Neuronal stem cell (in vitro differentiated cells): ENCODE results near the gene CFAP54.

Experiments used
- DNase-seq: peaks from one replicate; pipeline ENCODE4 v3.0.0-alpha.2; 2013; ENCODE audit warnings: low spot score
- H2AFZ ChIP-seq: one replicate; pipeline ENCODE4 v1.6.1; 2013; ENCODE audit warnings: mild to moderate bottlenecking, low read length, inconsistent platforms
- H2AK5ac ChIP-seq: 2 replicates; pipeline ENCODE4 v1.6.1; 2013; ENCODE audit warnings: low read depth, mild to moderate bottlenecking, inconsistent platforms, low read length, moderate library complexity, mixed read lengths
- H2BK120ac ChIP-seq: 2 replicates; pipeline ENCODE4 v1.6.1; 2013; ENCODE audit warnings: low read depth, mild to moderate bottlenecking, inconsistent platforms, low read length, moderate library complexity, mixed read lengths
- H2BK12ac ChIP-seq: one replicate; pipeline ENCODE4 v1.6.1; 2013; ENCODE audit warnings: low read length, inconsistent platforms
- H2BK15ac ChIP-seq: 2 replicates; pipeline ENCODE4 v1.6.1; 2013; ENCODE audit warnings: mild to moderate bottlenecking, low read length, inconsistent platforms, mixed read lengths
- H2BK5ac ChIP-seq: one replicate; pipeline ENCODE4 v1.6.1; 2013; ENCODE audit warnings: inconsistent platforms, mild to moderate bottlenecking, low read length, moderate library complexity
- H3K14ac ChIP-seq: one replicate; pipeline ENCODE4 v1.6.1; 2013; ENCODE audit warnings: low read length, inconsistent platforms
- H3K18ac ChIP-seq: 2 replicates; pipeline ENCODE4 v1.6.1; 2013; ENCODE audit warnings: low read length, inconsistent platforms
- H3K23ac ChIP-seq: 2 replicates; pipeline ENCODE4 v1.6.1; 2013; ENCODE audit warnings: low read depth, mild to moderate bottlenecking, mixed read lengths, low read length, inconsistent platforms; ENCODE audit not compliant: poor library complexity
- H3K27ac ChIP-seq: replicated peaks from 3 replicates; pipeline ENCODE4 v1.5.1; 2013; ENCODE audit warnings: low read length, inconsistent platforms
- H3K27me3 ChIP-seq, 3 experiments: 2 replicates each; pipeline ENCODE4 v1.6.1; 2013; ENCODE audit warnings: low read length in 3 of 3, mild to moderate bottlenecking in 2 of 3, inconsistent platforms in 1 of 3, low read depth in 1 of 3, mixed read lengths in 1 of 3, moderate library complexity in 1 of 3; ENCODE audit not compliant: control insufficient read depth in 3 of 3, insufficient read depth in 3 of 3
- H3K36me3 ChIP-seq, 2 donors: replicated peaks in 1 of 2; 2 replicates each; pipeline ENCODE4 v1.6.1; 2013; ENCODE audit warnings: low read length in 2 of 2; ENCODE audit not compliant: control insufficient read depth in 2 of 2, insufficient read depth in 2 of 2
- H3K4ac ChIP-seq: 2 replicates; pipeline ENCODE4 v1.6.1; 2013; ENCODE audit warnings: inconsistent platforms, mild to moderate bottlenecking, low read length, moderate library complexity
- H3K4me1 ChIP-seq, 2 donors: 1 replicate in 1 of 2; 2 replicates in 1 of 2; pipeline ENCODE4 v1.6.1; 2013; ENCODE audit warnings: low read length in 2 of 2, low read depth in 1 of 2; ENCODE audit not compliant: control insufficient read depth in 2 of 2, insufficient read depth in 1 of 2
- H3K4me2 ChIP-seq: one replicate; pipeline ENCODE4 v1.6.1; 2013; ENCODE audit warnings: mild to moderate bottlenecking, low read length, inconsistent platforms; ENCODE audit not compliant: insufficient read depth, poor library complexity, severe bottlenecking
- H3K4me3 ChIP-seq, 2 donors: 2 replicates each; pipeline ENCODE4 v1.5.1; 2013; ENCODE audit warnings: low read length in 2 of 2, mild to moderate bottlenecking in 2 of 2, inconsistent platforms in 1 of 2, moderate library complexity in 1 of 2
- H3K79me1 ChIP-seq: one replicate; pipeline ENCODE4 v1.6.1; 2013; ENCODE audit warnings: low read depth, mild to moderate bottlenecking, inconsistent platforms, low read length, moderate library complexity
- H3K9ac ChIP-seq: one replicate; pipeline ENCODE4 v1.6.1; 2013; ENCODE audit warnings: mild to moderate bottlenecking, low read depth, low read length, inconsistent platforms; ENCODE audit not compliant: poor library complexity
- H3K9me3 ChIP-seq, 2 donors: replicated peaks in 1 of 2; 2 replicates each; pipeline versions ENCODE3 to v1.6.1; 2013; ENCODE audit warnings: low read length in 2 of 2, mild to moderate bottlenecking in 2 of 2, inconsistent platforms in 1 of 2, low read depth in 1 of 2, mixed read lengths in 1 of 2, moderate library complexity in 1 of 2; ENCODE audit not compliant: control insufficient read depth in 2 of 2, insufficient read depth in 1 of 2
- H4K8ac ChIP-seq: one replicate; pipeline ENCODE4 v1.6.1; 2013; ENCODE audit warnings: low read depth, mild to moderate bottlenecking, inconsistent platforms, low read length, moderate library complexity
- H4K91ac ChIP-seq: one replicate; pipeline ENCODE4 v1.6.1; 2013; ENCODE audit warnings: low read length, low read depth, mild to moderate bottlenecking, inconsistent platforms; ENCODE audit not compliant: poor library complexity
- WGBS, 2 donors: extraction: QIAGEN DNeasy Blood & Tissue Kit; methylation state at CpG; one replicate each; pipeline ENCODE4 v1.1.7; 2013; ENCODE audit warnings: missing lambda C conversion rate in 2 of 2, mixed read lengths in 1 of 2; ENCODE audit not compliant: insufficient read length in 2 of 2, insufficient replicate concordance in 1 of 2; ENCODE audit errors: extremely low coverage in 2 of 2; 5-methylcytosine and 5-hydroxymethylcytosine counted together

The CFAP54 gene

GRCh38 chr12:96687719-96688118 is 198.3 kb downstream of the CFAP54 start:
- Histone ChIP-seq H3K36me3 (no peaks in the 10 kb centered on the region), H2BK120ac (no peak overlapping the region), H3K27me3 (no peaks in the 10 kb centered on the region), H3K4me3 (no peak overlapping the region), H3K14ac (no peak overlapping the region), H3K79me1 (no peaks in the 10 kb centered on the region), H3K9ac (no peak overlapping the region), H2BK15ac (no peak overlapping the region), H3K4ac (no peak overlapping the region), H2AFZ (no peak overlapping the region), H2BK12ac (no peak overlapping the region), H3K23ac (no peak overlapping the region), H3K4me2 (no peak overlapping the region), H3K27ac (no peak overlapping the region), H2BK5ac (no peak overlapping the region), H3K9me3 (no peaks in the 10 kb centered on the region), H4K91ac (no peak overlapping the region), H3K18ac (no peak overlapping the region), H2AK5ac (no peak overlapping the region), H4K8ac (no peak overlapping the region), H3K4me1 (no peaks in the 10 kb centered on the region)
- WGBS, 2 donors = no CpG with 5 or more reads among the region's 4 CpGs
- no peak for DNase-seq

GRCh38 chr12:96698521-96698920 is 209.1 kb downstream of the CFAP54 start:
- Histone ChIP-seq H2BK12ac (no peak overlapping the region), H3K18ac (no peak overlapping the region), H2BK5ac (no peak overlapping the region), H3K23ac (no peak overlapping the region), H2BK15ac (no peak overlapping the region), H3K9ac (no peak overlapping the region), H3K9me3 (no peaks in the 10 kb centered on the region), H3K4me3 (no peak overlapping the region), H4K8ac (no peak overlapping the region), H3K27me3 (no peaks in the 10 kb centered on the region), H4K91ac (no peak overlapping the region), H2BK120ac (no peak overlapping the region), H3K4ac (no peak overlapping the region), H3K27ac (no peak overlapping the region), H3K4me2 (no peak overlapping the region), H2AFZ (peak overlapping the region; percentile 59), H3K14ac (no peak overlapping the region), H3K4me1 (no peaks in the 10 kb centered on the region), H3K36me3 (no peaks in the 10 kb centered on the region), H2AK5ac (no peak overlapping the region), H3K79me1 (no peaks in the 10 kb centered on the region)
- WGBS, 2 donors = no CpG with 5 or more reads among the region's 5 CpGs
- DNase-seq = no peak

- Histone ChIP-seq H4K91ac (no peak overlapping the region), H3K14ac (no peak overlapping the region), H3K27ac (no peak overlapping the region), H2BK15ac (no peak overlapping the region), H3K4me2 (no peak overlapping the region), H3K23ac (no peak overlapping the region), H2BK120ac (no peak overlapping the region), H2AFZ (peak overlapping the region; percentile 59), H2BK12ac (no peak overlapping the region), H3K4ac (no peak overlapping the region), H3K36me3 (no peaks in the 10 kb centered on the region), H3K18ac (no peak overlapping the region), H2BK5ac (no peak overlapping the region), H3K79me1 (no peaks in the 10 kb centered on the region), H3K27me3 (no peaks in the 10 kb centered on the region), H3K4me1 (no peaks in the 10 kb centered on the region), H3K9ac (no peak overlapping the region), H2AK5ac (no peak overlapping the region), H4K8ac (no peak overlapping the region), H3K4me3 (no peak overlapping the region), H3K9me3 (no peaks in the 10 kb centered on the region)
- DNase-seq = no peak
- WGBS, 2 donors = no CpG with 5 or more reads among the region's 8 CpGs
These were observed 209.6 kb downstream of the CFAP54 start for GRCh38 chr12:96698965-96699364.

GRCh38 chr12:96701856-96702255 is 212.5 kb downstream of the CFAP54 start:
- H3K4me2 ChIP-seq = no peak overlapping the region
- H3K36me3 ChIP-seq = no peaks in the 10 kb centered on the region
- no peak overlapping the region for H3K18ac ChIP-seq
- H2BK12ac ChIP-seq = no peak overlapping the region
- H3K9ac ChIP-seq = no peak overlapping the region
- no peaks in the 10 kb centered on the region for H3K4me1 ChIP-seq
- H4K8ac ChIP-seq = no peak overlapping the region
- WGBS, 2 donors = no CpG with 5 or more reads among the region's 6 CpGs
- no peak overlapping the region for H3K4ac ChIP-seq
- no peak overlapping the region for H3K4me3 ChIP-seq
- no peaks in the 10 kb centered on the region for H3K27me3 ChIP-seq
- DNase-seq = no peak
- no peak overlapping the region for H3K14ac ChIP-seq
- no peak overlapping the region for H3K23ac ChIP-seq
- H2BK120ac ChIP-seq = no peak overlapping the region
- no peaks in the 10 kb centered on the region for H3K9me3 ChIP-seq
- no peak overlapping the region for H3K27ac ChIP-seq
- H2AK5ac ChIP-seq = no peak overlapping the region
- no peak overlapping the region for H2BK5ac ChIP-seq
- H4K91ac ChIP-seq = no peak overlapping the region
- no peak overlapping the region for H2AFZ ChIP-seq
- H2BK15ac ChIP-seq = no peak overlapping the region
- no peaks in the 10 kb centered on the region for H3K79me1 ChIP-seq
